ENCODE results near the gene AFF3. TPM values are rescaled to one million over a fixed set of nuclear protein-coding genes. Genes with fewer than 3 reads are reported as not detected.

The AFF3 gene
- total RNA-seq, 4 donors from 2014 or later: 2.1 to 7.3 (median 3.5) TPM

GRCh38 chr2:99695944-99696253 lies 446.5 kb downstream of the AFF3 start:
- no peak overlapping the region for H3K4me3 ChIP-seq (ENCODE audit: low read depth, poor library complexity, severe bottlenecking)
- DNase-seq (ENCODE audit: low spot score in 2 of 2): no peak
- intact Hi-C loops (cut with DNase I; ENCODE audit: low total_unique reads): no loop called here
- TF ChIP-seq CTCF (IDR thresholded peaks at IDR 0.05) (no peak), POLR2A (IDR thresholded peaks at IDR 0.05) (no peak)

GRCh38 chr2:99695130-99695943 lies 447.1 kb downstream of the AFF3 start:
- DNase-seq (ENCODE audit: low spot score in 2 of 2): no peak
- 67 to 72% methylated on average over 11 of the region's 11 CpGs for WGBS, 2 donors
- TF ChIP-seq CTCF (IDR thresholded peaks at IDR 0.05) (no peak), POLR2A (IDR thresholded peaks at IDR 0.05) (no peak)
- intact Hi-C loops (cut with DNase I; ENCODE audit: low total_unique reads): no loop called here
- H3K4me3 ChIP-seq (ENCODE audit: low read depth, poor library complexity, severe bottlenecking): no peak overlapping the region

- H3K4me3 ChIP-seq (ENCODE audit: low read depth, poor library complexity, severe bottlenecking): no peak overlapping the region
- intact Hi-C loops (cut with DNase I; ENCODE audit: low total_unique reads): no loop called here
- DNase-seq (ENCODE audit: low spot score in 2 of 2): no peak
- 77 to 82% methylated on average over 7 of the region's 7 CpGs for WGBS, 2 donors
- TF ChIP-seq CTCF (IDR thresholded peaks at IDR 0.05) (no peak), POLR2A (IDR thresholded peaks at IDR 0.05) (no peak)
These were observed 448.1 kb downstream of the AFF3 start for GRCh38 chr2:99694331-99694730.

GRCh38 chr2:99692785-99693184 lies 449.6 kb downstream of the AFF3 start:
- intact Hi-C loops (cut with DNase I; ENCODE audit: low total_unique reads): no loop called here
- TF ChIP-seq POLR2A (IDR thresholded peaks at IDR 0.05) (no peak), CTCF (IDR thresholded peaks at IDR 0.05) (no peak)
- no peak for DNase-seq (ENCODE audit: low spot score in 2 of 2)
- WGBS, 2 donors: 83 to 89% methylated on average over 1 of the region's 1 CpG
- no peak overlapping the region for H3K4me3 ChIP-seq (ENCODE audit: low read depth, poor library complexity, severe bottlenecking)

GRCh38 chr2:99691926-99692325 lies 450.5 kb downstream of the AFF3 start:
- peak; percentile 49 to 89 for DNase-seq (ENCODE audit: low spot score in 2 of 2)
- WGBS, 2 donors: 15 to 18% methylated on average over 4 of the region's 4 CpGs
- H3K4me3 ChIP-seq (ENCODE audit: low read depth, poor library complexity, severe bottlenecking): no peak overlapping the region
- no peak for TF ChIP-seq CTCF (IDR thresholded peaks at IDR 0.05)
- no peak for TF ChIP-seq POLR2A (IDR thresholded peaks at IDR 0.05)
- intact Hi-C loops (cut with DNase I; ENCODE audit: low total_unique reads): no loop called here

Data from lower leg skin (tissue), 4 donors.